ENCODE data around the gene ZNF783. TPM values are rescaled to one million over a fixed set of nuclear protein-coding genes. Genes with fewer than 3 reads are reported as not detected.
A peak's percentile ranks its signal among the peaks of the same experiment; 100 is the strongest.

The ZNF783 gene
- total and polyA plus RNA-seq, 2 of the 8 experiments (the other 6 are each of a cell fraction or from before 2014, with no cell fraction given) = 7.3 to 8.2 TPM

DNA sequence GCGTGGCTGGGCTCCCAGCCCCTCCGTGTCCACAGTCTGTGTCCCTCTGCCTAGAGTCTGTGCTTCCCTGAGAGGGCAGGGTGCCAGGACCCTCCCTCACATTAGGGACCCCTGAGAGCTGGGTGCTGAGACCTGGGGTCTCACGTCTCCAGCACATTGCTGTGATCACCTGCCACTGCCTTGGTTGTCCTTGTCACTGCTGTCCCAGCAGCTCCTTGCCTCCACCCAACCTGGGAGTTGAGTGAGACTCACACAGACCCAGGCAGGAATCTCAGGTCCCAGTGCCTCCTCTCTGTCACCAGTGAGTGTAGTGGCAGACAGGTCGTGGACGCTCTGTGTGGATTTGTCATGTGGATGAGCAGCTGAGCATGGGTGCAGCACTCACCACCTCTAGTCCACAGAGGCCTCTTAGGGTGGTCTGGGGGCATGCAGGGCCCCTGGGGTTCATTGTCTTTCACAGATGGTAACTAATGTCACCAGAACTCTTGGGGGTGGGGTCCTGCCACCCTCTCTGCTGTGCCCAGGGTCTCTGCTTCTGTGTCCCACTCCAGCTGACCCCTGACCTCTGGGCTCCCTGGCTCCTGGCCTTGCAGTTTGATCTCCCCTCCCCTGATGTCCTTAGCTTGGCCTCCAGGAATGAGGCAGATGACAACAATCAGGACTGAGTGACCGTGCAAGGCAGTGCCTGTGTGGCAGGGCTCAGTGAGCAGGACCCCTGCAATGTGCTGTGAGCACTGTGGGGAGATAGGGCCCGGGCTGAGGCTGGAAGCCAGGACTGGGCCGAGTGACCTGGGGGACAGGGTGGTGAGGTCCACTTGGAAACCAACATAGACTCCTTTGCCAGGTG, 18.9 kb downstream of the ZNF783 start:
- Histone ChIP-seq H3K23ac (ENCODE audit: insufficient read length) (no peak overlapping the region), H3K4me1 (replicated peaks in 1 of 4; ENCODE audit: control insufficient read depth in 3 of 4, insufficient read depth in 4 of 4, low read length in 3 of 4) (peaks cover 0 to 6% (median 3%) of the 10 kb centered on the region in 4 experiments; a peak in 5 of 7 replicates), H3K9me3 (ENCODE audit: insufficient read depth in 2 of 2, low read depth in 1 of 2, low read length in 1 of 2) (no peaks in the 10 kb centered on the region), H3K79me2 (ENCODE audit: control insufficient read depth in 1 of 2, insufficient read depth in 2 of 2, low read length in 2 of 2) (no peaks in the 10 kb centered on the region), H2BK15ac (ENCODE audit: low read length) (no peak overlapping the region), H4K91ac (replicated peaks; ENCODE audit: insufficient read length, low read length) (no peak overlapping the region), H3K79me1 (ENCODE audit: low read depth, low read length) (peaks cover under 1% of the 10 kb centered on the region), H4K8ac (ENCODE audit: extremely low read depth, insufficient read depth, low read length) (peak overlapping the region; percentile 66), H3K56ac (replicated peaks; ENCODE audit: insufficient read length, low read depth, low read length) (no peak overlapping the region), H3K14ac (ENCODE audit: insufficient read length) (no peak overlapping the region), H3K18ac (ENCODE audit: extremely low read depth, low read length) (no peak overlapping the region), H2BK5ac (ENCODE audit: low read depth, low read length) (no peak overlapping the region), H2BK20ac (ENCODE audit: low read length) (no peak overlapping the region), H3K4me2 (ENCODE audit: insufficient read depth in 1 of 2, low read depth in 2 of 2, low read length in 2 of 2) (no peak overlapping the region), H3K9ac (replicated peaks in 1 of 4; ENCODE audit: extremely low read depth in 1 of 4, low read depth in 3 of 4, low read length in 3 of 4) (no peak overlapping the region; a peak in 1 of 7 replicates), H2AK5ac (ENCODE audit: low read depth, low read length) (no peak overlapping the region), H3K23me2 (ENCODE audit: low read depth, low read length) (peaks cover 5% of the 10 kb centered on the region), H3K36me3 (ENCODE audit: control insufficient read depth in 2 of 4, insufficient read depth in 4 of 4, low read length in 3 of 4) (peaks cover 0 to 9% (median 3%) of the 10 kb centered on the region in 4 experiments; a peak in 1 of 8 replicates), H2AFZ (ENCODE audit: low read length) (no peak overlapping the region), H4K20me1 (replicated peaks in 1 of 2; ENCODE audit: control insufficient read depth in 1 of 2, insufficient read depth in 2 of 2, low read length in 2 of 2) (peaks cover 0 to 5% of the 10 kb centered on the region in 2 experiments), H2BK12ac (ENCODE audit: low read depth, low read length) (no peak overlapping the region), H2BK120ac (replicated peaks; ENCODE audit: low read depth, low read length) (no peak overlapping the region), H3K27ac (ENCODE audit: low read depth, low read length) (no peak overlapping the region), H3K4me3 (ENCODE audit: extremely low read depth in 1 of 4, insufficient read depth in 2 of 4, low read depth in 3 of 4, low read length in 4 of 4) (no peak overlapping the region), H4K5ac (ENCODE audit: insufficient read length, low read depth, low read length) (no peak overlapping the region), H3K27me3 (replicated peaks in 1 of 4; ENCODE audit: control insufficient read depth in 3 of 4, extremely low read depth in 1 of 4, insufficient read depth in 3 of 4, low read length in 3 of 4) (peaks cover 0 to 8% (median 4%) of the 10 kb centered on the region in 4 experiments; a peak in 3 of 7 replicates), H3K4ac (replicated peaks; ENCODE audit: insufficient read length, low read depth, low read length) (no peak overlapping the region)
- no peak for FAIRE-seq
- DNase-seq (ENCODE audit: low read depth in 1 of 2, low spot score in 2 of 2) = no peak
- ChIA-PET CTCF (ENCODE audit: partially characterized antibody) (interaction anchor here (0.7 to 0.9 kb wide), 2 partner anchors 37 to 126 kb away, joined by 3 to 4 read pairs; no protein-coding TSS in a partner anchor), POLR2A (ENCODE audit: partially characterized antibody) (interaction anchor here (0.8 kb wide), 1 partner anchor 17 kb away, joined by 4 read pairs; no protein-coding TSS in a partner anchor)
- 92% methylated on average over 8 of the region's 8 CpGs; no CpG with 5 or more reads in 1 of the 2 experiments for WGBS, 2 experiments (ENCODE audit: extremely low coverage in 1 of 2, insufficient coverage in 1 of 2, insufficient read length in 1 of 2, insufficient replicate concordance in 2 of 2, low coverage in 1 of 2, low lambda C conversion rate in 2 of 2, missing lambda C conversion rate in 1 of 2)
- TF ChIP-seq TCF12 (IDR thresholded peaks at IDR 0.05; ENCODE audit: low read depth, low read length) (no peak), CEBPB (IDR thresholded peaks at IDR 0.05; ENCODE audit: low read depth, low read length) (no peak), CTBP2 (IDR thresholded peaks at IDR 0.05; ENCODE audit: borderline replicate concordance, insufficient read depth, insufficient read length, low read length) (no peak), SP1 (IDR thresholded peaks at IDR 0.05; ENCODE audit: low read depth, low read length) (no peak), SP4 (IDR thresholded peaks at IDR 0.05; ENCODE audit: low read length) (no peak), POU5F1 (IDR thresholded peaks at IDR 0.05; ENCODE audit: low read depth, low read length) (no peak), CHD2 (IDR thresholded peaks at IDR 0.05; ENCODE audit: low read length) (no peak), CBX5 (IDR thresholded peaks at IDR 0.05; ENCODE audit: low read depth, low read length) (no peak), JUND (IDR thresholded peaks at IDR 0.05; ENCODE audit: low read length) (no peak), SUZ12 (IDR thresholded peaks at IDR 0.05; ENCODE audit: low read length) (no peak), SAP30 (IDR thresholded peaks at IDR 0.05; ENCODE audit: insufficient read depth, insufficient replicate concordance, low read length) (no peak), SIX5 (IDR thresholded peaks at IDR 0.05; ENCODE audit: low read depth, low read length) (no peak), CREB1 (IDR thresholded peaks at IDR 0.05) (no peak)

Measured in H1 (cell line).